Mucosa of stomach (tissue), 1 donor: ENCODE data around the gene NCAPH2.

ENCODE experiments used
- H3K27me3 ChIP-seq: one replicate; pipeline ENCODE4 v1.7.0; 2013; ENCODE audit warnings: mild to moderate bottlenecking, low read length; ENCODE audit not compliant: control insufficient read depth, insufficient read depth
- H3K36me3 ChIP-seq: one replicate; pipeline ENCODE4 v1.7.0; 2013; ENCODE audit warnings: low read length; ENCODE audit not compliant: control insufficient read depth, insufficient read depth
- H3K4me1 ChIP-seq: one replicate; pipeline ENCODE4 v1.7.0; 2013; ENCODE audit warnings: mild to moderate bottlenecking, low read length; ENCODE audit not compliant: control insufficient read depth, insufficient read depth
- H3K4me3 ChIP-seq: one replicate; pipeline ENCODE4 v1.7.0; 2013; ENCODE audit warnings: low read length
- H3K9ac ChIP-seq: one replicate; pipeline ENCODE4 v1.7.0; 2013; ENCODE audit warnings: mild to moderate bottlenecking, low read length, moderate library complexity
- H3K9me3 ChIP-seq: one replicate; pipeline ENCODE4 v1.7.0; 2013; ENCODE audit warnings: mild to moderate bottlenecking, low read length, moderate library complexity; ENCODE audit not compliant: control insufficient read depth
- donor health status: Pancreatic carcinoma.

NCAPH2 gene

DNA sequence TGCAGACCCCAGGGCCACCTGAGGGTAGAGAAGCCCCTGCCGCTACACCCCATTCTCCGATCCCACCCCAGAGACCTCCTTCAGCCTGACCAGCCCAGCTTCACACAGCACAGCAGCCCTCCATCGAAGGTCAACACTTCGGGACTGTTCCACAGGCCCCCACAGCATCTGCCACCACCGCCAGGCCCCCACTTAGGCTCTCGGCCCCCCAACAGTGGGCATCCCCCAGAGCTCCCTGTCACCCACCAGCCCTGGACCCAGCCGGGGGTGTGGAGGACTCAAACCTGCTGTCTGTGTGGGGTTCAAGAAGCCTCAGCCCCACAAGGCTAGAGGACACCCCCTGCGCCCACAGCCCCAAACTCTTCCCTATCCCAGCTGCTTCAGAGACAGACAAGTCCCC is 39.4 kb upstream of the NCAPH2 start:
- Histone ChIP-seq H3K4me3 (no peak overlapping the region), H3K9ac (peak overlapping the region; percentile 31), H3K27me3 (no peaks in the 10 kb centered on the region), H3K36me3 (peaks cover 8% of the 10 kb centered on the region), H3K9me3 (no peaks in the 10 kb centered on the region), H3K4me1 (peaks cover 49% of the 10 kb centered on the region)

DNA sequence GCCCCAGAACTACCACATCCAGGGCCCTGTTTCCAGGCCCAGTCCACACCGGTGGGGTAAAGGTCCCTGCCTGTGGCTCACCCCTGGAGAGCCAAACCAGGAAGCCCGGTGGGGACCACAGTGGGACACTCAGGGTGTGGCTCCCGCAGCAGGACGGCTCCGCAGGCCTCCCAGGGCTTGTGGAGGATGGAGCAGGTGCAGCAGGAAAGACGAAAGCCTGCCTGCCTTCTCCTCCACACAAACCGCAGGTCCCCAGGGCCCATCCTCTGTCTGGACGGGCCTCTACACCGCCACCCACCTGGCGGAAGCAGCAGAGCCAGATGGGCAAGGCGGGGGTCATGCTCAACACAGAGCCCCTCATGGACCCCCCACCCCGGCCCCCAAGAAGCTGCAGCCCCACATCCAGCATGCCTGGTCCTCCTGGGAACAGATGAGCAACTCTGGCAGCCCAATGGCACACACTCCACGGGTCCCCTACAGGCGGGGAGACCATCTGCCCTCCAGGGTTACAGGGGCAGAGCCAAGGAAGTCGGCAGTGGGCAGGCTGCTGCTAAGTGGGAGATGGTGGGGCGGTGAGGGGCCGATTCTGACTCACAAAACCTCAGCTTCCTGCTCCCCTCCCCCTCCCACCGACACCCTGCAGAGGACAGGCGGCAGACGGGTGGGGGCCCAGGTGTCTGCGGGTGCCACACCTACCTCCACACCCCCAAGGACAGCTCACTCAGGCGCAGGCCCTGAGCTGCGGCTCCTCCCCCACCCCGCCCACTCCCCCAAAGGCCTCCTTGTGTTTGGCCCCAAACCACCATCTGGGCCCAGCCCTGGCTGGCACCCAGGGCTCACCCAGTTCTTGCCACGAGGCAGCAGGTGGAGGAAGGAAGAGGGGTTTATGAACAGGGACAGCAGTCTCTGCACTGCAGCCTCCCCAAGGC is 38.4 kb upstream of the NCAPH2 start:
- Histone ChIP-seq H3K27me3 (no peaks in the 10 kb centered on the region), H3K9me3 (no peaks in the 10 kb centered on the region), H3K9ac (peak overlapping the region; percentile 59), H3K4me1 (peaks cover 53% of the 10 kb centered on the region), H3K4me3 (no peak overlapping the region), H3K36me3 (peaks cover 8% of the 10 kb centered on the region)

DNA sequence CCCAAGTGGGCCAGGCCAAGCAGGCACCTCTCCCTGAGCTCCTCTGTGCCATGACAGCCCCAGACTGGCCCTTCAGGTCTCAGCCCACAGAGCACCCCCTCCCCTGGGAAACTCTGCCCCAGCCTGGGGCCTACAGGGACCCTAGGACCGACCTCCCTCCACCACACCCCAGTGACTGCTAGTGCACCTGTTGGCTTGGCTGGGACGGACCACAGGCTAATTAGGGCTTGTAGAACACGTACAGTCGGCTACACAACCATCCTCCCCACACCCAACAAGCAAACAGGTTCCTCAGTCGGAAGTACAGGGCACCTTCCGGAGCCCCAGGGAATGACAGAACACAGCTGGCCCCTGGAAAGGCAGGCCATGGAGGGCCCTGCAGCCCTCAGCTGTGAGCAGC is 37.5 kb upstream of the NCAPH2 start:
- peak overlapping the region; percentile 59 for H3K9ac ChIP-seq
- no peaks in the 10 kb centered on the region for H3K9me3 ChIP-seq
- H3K36me3 ChIP-seq, result peaks cover 8% of the 10 kb centered on the region
- H3K27me3 ChIP-seq, result no peaks in the 10 kb centered on the region
- peak overlapping the region; percentile 20 for H3K4me3 ChIP-seq
- H3K4me1 ChIP-seq, result peaks cover 57% of the 10 kb centered on the region

DNA sequence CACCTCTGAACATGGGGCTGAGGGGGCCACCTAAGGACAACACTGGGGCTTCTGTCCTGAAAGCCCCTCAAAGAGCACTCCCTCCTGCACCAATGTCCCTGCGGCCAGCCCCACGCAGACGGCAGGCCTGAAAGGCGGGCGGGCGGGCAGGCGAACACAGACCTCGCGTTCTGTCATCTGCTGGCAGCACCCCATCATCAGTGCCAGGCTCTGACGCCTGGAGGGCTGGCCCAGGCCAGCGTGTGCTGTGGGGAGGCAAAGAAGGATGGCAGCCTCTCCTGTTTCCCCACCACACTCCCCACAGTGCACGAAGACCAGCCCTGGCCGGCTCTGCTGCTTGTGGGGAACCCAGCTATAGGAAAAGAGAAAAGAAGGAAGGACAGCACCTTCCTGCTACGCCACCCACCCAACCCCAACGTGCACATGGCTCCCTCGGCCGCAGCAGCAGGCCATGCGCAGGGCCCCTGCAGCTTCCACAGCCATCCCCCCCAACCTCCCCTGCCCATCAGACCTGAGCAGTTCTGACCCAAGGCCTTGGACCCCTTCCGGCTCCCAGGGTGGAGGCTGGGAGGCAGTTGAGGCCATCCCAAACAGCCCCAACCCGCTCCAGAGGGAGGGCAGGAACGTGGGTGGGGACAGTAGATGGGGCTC is 36.7 kb upstream of the NCAPH2 start:
- Histone ChIP-seq H3K27me3 (no peaks in the 10 kb centered on the region), H3K4me3 (peak overlapping the region; percentile 20), H3K9ac (peak overlapping the region; percentile 59), H3K9me3 (no peaks in the 10 kb centered on the region), H3K36me3 (peaks cover 8% of the 10 kb centered on the region), H3K4me1 (peaks cover 59% of the 10 kb centered on the region)

DNA sequence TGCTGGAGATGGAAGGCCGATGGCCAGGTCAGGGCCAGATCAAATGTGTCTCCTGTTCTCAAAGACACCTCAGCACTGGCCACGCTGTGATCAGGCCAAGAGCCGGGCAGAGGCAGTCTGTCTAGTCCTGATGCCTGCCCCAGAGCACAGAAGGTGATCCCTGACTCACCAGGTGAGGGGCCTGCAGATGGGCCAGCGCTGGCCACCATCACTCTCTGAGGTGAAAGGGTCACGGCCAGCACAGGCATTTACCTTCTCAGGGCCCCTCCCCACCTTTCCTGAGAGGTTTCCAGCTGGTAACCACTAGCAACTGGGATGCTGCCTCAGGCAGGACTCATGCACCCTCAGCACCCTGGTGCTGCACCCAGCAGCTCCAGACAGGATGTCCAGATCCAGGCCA is 36.1 kb upstream of the NCAPH2 start:
- Histone ChIP-seq H3K9ac (peak overlapping the region; percentile 59), H3K4me3 (no peak overlapping the region), H3K27me3 (no peaks in the 10 kb centered on the region), H3K36me3 (peaks cover 4% of the 10 kb centered on the region), H3K4me1 (peaks cover 59% of the 10 kb centered on the region), H3K9me3 (no peaks in the 10 kb centered on the region)

DNA sequence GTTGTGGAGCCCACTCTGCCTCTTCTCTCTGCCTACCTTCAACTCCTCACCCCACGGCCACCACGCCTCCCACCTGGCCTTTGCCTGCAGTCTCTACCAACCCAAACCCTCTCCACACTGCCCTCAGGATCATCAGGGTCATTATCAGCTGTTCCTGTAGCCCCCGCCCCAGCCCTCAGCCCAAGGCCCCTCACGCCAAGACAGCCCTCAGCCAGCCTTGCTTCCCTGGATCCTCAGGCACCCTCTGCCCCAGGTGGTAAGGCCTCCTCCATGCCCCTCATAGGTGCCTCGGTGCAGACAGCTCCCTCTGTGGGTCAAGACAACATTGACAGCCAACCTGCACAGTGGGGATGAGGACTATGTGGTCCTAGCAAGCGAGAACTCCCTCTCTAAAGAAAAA is 34.9 kb upstream of the NCAPH2 start:
- Histone ChIP-seq H3K9me3 (no peaks in the 10 kb centered on the region), H3K4me1 (peaks cover 59% of the 10 kb centered on the region), H3K27me3 (no peaks in the 10 kb centered on the region), H3K36me3 (no peaks in the 10 kb centered on the region), H3K9ac (peak overlapping the region; percentile 64), H3K4me3 (no peak overlapping the region)

DNA sequence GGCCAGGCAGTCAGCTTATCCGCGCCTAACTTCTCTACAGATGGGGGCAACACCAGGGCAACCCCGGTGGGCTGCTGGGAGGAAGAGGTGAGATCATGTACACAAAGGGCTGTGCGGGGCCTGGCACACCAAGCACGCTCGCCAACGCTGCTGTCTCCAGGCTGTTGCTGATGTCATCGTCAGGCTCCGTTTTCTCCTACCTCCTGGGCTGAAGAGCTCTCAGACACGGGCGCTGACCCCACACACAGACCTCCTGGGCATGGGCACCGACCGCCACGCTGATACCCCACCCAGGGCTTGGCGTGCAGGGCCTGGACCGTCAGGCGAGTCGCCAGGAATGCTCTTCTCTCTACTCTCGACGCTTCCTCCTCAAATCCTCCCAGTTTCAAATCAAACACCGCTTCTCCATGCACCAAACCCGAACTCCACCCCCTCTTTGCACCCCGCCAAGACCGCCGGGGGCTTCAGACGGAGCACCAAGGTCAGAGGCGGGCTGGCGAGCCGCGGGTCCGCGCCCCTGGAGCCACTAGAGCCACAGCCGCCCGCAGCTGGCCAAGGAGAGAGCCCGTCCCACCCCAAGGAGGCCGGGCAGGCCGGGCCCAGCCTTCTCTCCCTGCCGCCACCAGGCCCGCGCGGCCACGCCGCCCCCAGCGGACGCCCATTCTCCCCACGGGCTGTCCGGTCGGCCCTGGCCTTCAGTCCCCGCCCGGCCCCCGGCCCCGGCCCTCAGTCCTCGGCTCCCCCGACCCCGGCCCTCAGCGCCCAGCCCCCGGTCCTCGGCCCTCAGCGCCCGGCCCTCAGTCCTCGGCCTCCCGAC is 34.0 kb upstream of the NCAPH2 start:
- Histone ChIP-seq H3K9me3 (no peaks in the 10 kb centered on the region), H3K4me1 (peaks cover 56% of the 10 kb centered on the region), H3K36me3 (no peaks in the 10 kb centered on the region), H3K27me3 (no peaks in the 10 kb centered on the region), H3K9ac (peak overlapping the region; percentile 64), H3K4me3 (peak overlapping the region; percentile 9)

DNA sequence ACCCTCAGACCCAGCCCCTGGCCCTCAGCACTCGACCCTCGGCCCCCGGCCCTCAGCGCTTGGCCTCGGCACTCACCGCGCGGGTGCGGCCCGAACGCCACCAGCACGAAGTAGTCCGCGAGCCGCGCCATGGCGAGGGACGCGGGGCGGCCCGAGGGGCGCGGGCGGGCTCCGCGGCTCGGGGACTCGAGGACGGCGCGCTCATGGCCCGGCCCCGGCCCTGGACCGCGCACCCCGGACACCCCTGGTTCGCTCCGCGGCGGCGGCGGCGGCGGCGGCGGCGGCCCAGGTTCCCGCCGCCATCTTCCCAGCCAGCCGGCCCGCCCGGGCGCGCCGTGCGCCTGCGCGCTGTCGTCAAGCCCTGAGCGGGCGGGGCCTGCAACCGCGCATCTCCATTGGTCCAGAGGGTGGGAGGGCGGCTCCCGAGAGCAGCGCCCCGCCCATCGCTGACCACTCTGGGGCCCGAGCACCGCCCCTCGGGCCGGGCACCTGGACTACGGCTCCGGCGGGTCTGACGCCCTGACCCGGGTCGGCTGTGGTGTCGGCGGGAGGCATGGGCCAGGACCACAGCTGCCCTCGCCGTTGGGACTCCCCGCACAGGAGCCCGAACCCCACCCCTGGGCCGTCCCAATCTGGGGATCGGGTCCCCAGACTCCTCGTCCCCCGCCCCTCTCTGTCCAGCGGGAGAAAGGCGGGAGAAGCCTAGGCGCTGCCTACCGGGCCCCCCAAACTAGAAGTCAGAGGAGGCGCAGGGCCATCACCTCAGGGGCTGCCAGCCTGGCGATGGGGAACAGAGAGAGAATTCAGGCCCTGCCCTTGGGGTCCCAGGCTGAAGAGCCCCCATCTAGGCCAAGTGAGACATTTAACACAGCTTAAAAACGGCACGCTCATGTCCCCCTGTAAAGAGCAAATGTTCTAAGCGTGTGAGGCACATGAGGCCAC is 33.0 kb upstream of the NCAPH2 start, which contains the start of gene SBF1:
SBF1 (minus strand) TSS at position 326 of the 942 bp plus-strand sequence; CDS start at position 131, 195 bp downstream.
- peak within 1 kb of the TSS; percentile 46 for H3K4me3 ChIP-seq
- peaks cover 47% of the 10 kb centered on the region for H3K4me1 ChIP-seq
- H3K9me3 ChIP-seq, result no peaks in the 10 kb centered on the region
- H3K9ac ChIP-seq, result peak within 1 kb of the TSS; percentile 83
- H3K36me3 ChIP-seq, result no peaks in the 10 kb centered on the region
- peaks cover 3% of the 10 kb centered on the region for H3K27me3 ChIP-seq

DNA sequence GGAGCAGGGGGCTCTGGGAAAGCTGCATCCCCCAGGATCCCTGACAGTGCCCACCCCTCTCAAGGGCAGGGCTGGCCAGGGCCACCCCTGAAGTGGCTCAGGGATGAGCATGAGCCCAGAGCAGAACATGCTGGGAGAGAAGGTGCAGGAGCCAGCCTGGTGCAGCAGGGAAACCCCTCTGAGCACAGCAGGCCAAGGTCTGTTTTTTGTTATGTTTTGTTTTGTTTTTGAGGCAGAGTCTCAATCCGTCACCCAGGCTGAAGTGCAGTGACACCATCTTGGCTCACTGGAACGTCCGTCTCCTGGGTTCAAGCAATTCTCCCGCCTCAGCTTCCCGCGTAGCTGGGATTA is 32.4 kb upstream of the NCAPH2 start:
- Histone ChIP-seq H3K4me3 (peak overlapping the region; percentile 46), H3K36me3 (no peaks in the 10 kb centered on the region), H3K4me1 (peaks cover 40% of the 10 kb centered on the region), H3K27me3 (peaks cover 8% of the 10 kb centered on the region), H3K9ac (peak overlapping the region; percentile 83), H3K9me3 (no peaks in the 10 kb centered on the region)

DNA sequence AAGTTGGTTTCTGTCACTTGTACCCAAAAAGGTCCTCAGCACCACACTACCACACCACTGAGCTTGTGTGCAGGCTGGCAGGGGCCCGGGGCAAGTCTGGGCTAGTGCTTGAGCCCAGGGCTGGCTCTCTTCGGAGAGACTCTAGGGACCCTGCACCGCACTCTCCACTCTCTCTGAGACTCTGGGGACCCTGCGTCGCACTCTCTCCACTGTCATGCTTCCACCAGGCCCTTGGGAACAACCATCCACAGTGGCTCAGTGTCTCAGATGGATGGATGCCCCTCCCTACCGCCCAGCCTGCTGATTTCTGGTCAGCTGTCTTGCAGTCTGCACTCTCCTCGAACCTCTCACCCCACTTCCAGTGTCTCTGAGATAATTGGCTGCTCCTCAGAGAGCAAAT is 31.2 kb upstream of the NCAPH2 start:
- no peaks in the 10 kb centered on the region for H3K36me3 ChIP-seq
- H3K9ac ChIP-seq, result no peak overlapping the region
- no peaks in the 10 kb centered on the region for H3K9me3 ChIP-seq
- H3K4me3 ChIP-seq, result no peak overlapping the region
- peaks cover 29% of the 10 kb centered on the region for H3K4me1 ChIP-seq
- H3K27me3 ChIP-seq, result peaks cover 18% of the 10 kb centered on the region

DNA sequence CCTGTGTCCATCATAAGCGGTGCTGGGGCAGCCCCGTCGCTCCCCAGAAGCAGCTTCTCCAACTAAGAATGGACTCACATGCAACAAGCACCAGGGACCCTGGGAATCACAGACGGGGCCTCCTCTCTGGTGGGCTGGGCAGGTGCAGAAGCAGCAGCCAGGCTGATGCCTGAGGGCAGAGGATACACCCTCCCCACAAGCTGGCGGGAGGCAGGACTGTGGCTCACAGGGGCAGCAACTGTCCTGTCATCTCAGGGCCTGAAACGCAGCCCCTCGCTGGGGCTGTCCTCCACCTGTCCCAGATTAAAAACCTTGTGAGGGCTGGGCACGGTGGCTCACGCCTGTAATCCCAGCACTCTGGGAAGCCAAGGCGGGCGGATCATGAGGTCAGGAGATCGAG is 30.1 kb upstream of the NCAPH2 start:
- no peak overlapping the region for H3K4me3 ChIP-seq
- peaks cover 27% of the 10 kb centered on the region for H3K27me3 ChIP-seq
- H3K9me3 ChIP-seq, result no peaks in the 10 kb centered on the region
- peaks cover 23% of the 10 kb centered on the region for H3K4me1 ChIP-seq
- H3K36me3 ChIP-seq, result no peaks in the 10 kb centered on the region
- no peak overlapping the region for H3K9ac ChIP-seq
